GM12878 (cell line): ENCODE measurements around the gene CENPQ. TPM values are rescaled to one million over a fixed set of nuclear protein-coding genes. Genes with fewer than 3 reads are reported as not detected.

Source experiments
- ATAC-seq: fragments of 200-7000 bp; cut with Tn5 transposase; 3 replicates; pipeline ENCODE4 v1.9.1; 2020; ENCODE audit warnings: mild to moderate bottlenecking, moderate library complexity
- BruUV-seq: library from RNA; stranded (reverse); fragments of 400-500 nt; replicated peaks from 2 replicates; lab custom pipeline; 2021; lab: Mats Ljungman, UMichigan
- CTCF ChIA-PET: fragments of 300-600 bp; sonication (Branson Sonifier 250); formaldehyde crosslinking; extraction: SDS; loops from one replicate; lab custom pipeline; 2021; ENCODE audit warnings: inconsistent platforms; lab: Yijun Ruan, JAX
- POLR2A ChIA-PET: fragments of 350-600 bp; formaldehyde crosslinking; extraction: SDS; loops from one replicate; lab custom pipeline; 2021; ENCODE audit warnings: inconsistent platforms; lab: Charles Lee
- RAD21 ChIA-PET: fragments of 300-600 bp; sonication (Branson Sonifier 250); formaldehyde crosslinking; loops from one replicate; lab custom pipeline; 2023; ENCODE audit warnings: antibody characterized with exemption; ENCODE audit not compliant: unreplicated experiment; lab: Charles Lee
- SMC1A ChIA-PET: fragments of 300-600 bp; sonication (Branson Sonifier 250); formaldehyde crosslinking; loops from one replicate; lab custom pipeline; 2023; ENCODE audit not compliant: unreplicated experiment, uncharacterized antibody; lab: Charles Lee
- DNase-seq: peaks from one replicate; pipeline ENCODE4 v3.0.0-alpha.2; 2011; ENCODE audit warnings: low read depth, low spot score
- FAIRE-seq: peaks from 3 replicates; lab custom pipeline; 2011; peaks lifted over from hg19 to GRCh38; lab: Jason Lieb, UNC
- H2AFZ ChIP-seq: 2 replicates; pipeline ENCODE4 v1.6.0; 2011; ENCODE audit warnings: low read depth, low read length, control low read depth; ENCODE audit not compliant: control insufficient read depth
- H3K27ac ChIP-seq: 2 replicates; pipeline ENCODE4 v1.5.1; 2011; ENCODE audit warnings: control low read depth; ENCODE audit not compliant: control insufficient read depth, insufficient read depth
- H3K27me3 ChIP-seq, 2 experiments: replicated peaks in 1 of 2; 2 replicates each; pipeline versions ENCODE4 v1.6.0 to v1.6.1; 2011; ENCODE audit warnings: low read length in 1 of 2; ENCODE audit not compliant: control insufficient read depth in 2 of 2, insufficient read depth in 2 of 2
- H3K36me3 ChIP-seq, 2 experiments: 2 replicates each; pipeline ENCODE4 v1.5.1; 2011; ENCODE audit warnings: low read length in 1 of 2; ENCODE audit not compliant: control insufficient read depth in 2 of 2, insufficient read depth in 2 of 2
- H3K4me1 ChIP-seq: 2 replicates; pipeline ENCODE4 v1.6.1; 2011; ENCODE audit warnings: mild to moderate bottlenecking, low read length, moderate library complexity, mixed read lengths; ENCODE audit not compliant: control insufficient read depth, insufficient read depth
- H3K4me2 ChIP-seq: 2 replicates; pipeline ENCODE4 v1.6.0; 2011; ENCODE audit warnings: control low read depth; ENCODE audit not compliant: control insufficient read depth, insufficient read depth
- H3K4me3 ChIP-seq: fragments of 200-600 bp; sonication (generic); 2 replicates; pipeline ENCODE4 v1.5.1; 2016
- H3K79me2 ChIP-seq: 2 replicates; pipeline ENCODE4 v1.6.0; 2011; ENCODE audit warnings: low read length; ENCODE audit not compliant: control insufficient read depth, insufficient read depth
- H3K9ac ChIP-seq: 2 replicates; pipeline ENCODE4 v1.8.0; 2011; ENCODE audit warnings: low read length, control low read depth, mixed read lengths; ENCODE audit not compliant: control insufficient read depth, insufficient read depth
- H3K9me3 ChIP-seq: replicated peaks from 3 replicates; pipeline ENCODE4 v1.5.1; 2011; ENCODE audit warnings: mild to moderate bottlenecking, low read length; ENCODE audit not compliant: control insufficient read depth, insufficient read depth
- H4K20me1 ChIP-seq: 2 replicates; pipeline ENCODE4 v1.6.0; 2011; ENCODE audit not compliant: control insufficient read depth, insufficient read depth
- CEBPB ChIP-seq, 2 experiments: fragments of 150-350 bp in 1 of 2; IDR thresholded peaks; 2 replicates each; pipeline ENCODE4 v1.6.1; 2012 to 2014; ENCODE audit warnings: low read depth in 2 of 2, low read length in 2 of 2, borderline replicate concordance in 1 of 2, inconsistent platforms in 1 of 2
- ETV6 ChIP-seq, 2 experiments: fragments of 450-650 bp in 1 of 2; IDR thresholded peaks in 1 of 2; conservative IDR thresholded peaks in 1 of 2; 2 replicates each; pipeline ENCODE4 v1.6.1; 2014; ENCODE audit warnings: antibody characterized with exemption in 1 of 2, borderline replicate concordance in 1 of 2, low read depth in 1 of 2, mild to moderate bottlenecking in 1 of 2, moderate library complexity in 1 of 2
- LARP7 ChIP-seq: fragments of 450-650 bp; IDR thresholded peaks from 2 replicates; pipeline ENCODE4 v1.6.1; 2017; ENCODE audit warnings: mild to moderate bottlenecking
- MTA3 ChIP-seq: IDR thresholded peaks from 2 replicates; pipeline ENCODE4 v1.6.1; 2012; ENCODE audit warnings: low read length, inconsistent platforms, borderline replicate concordance
- NFXL1 ChIP-seq: fragments of 450-650 bp; IDR thresholded peaks from 2 replicates; pipeline ENCODE4 v1.6.1; 2017; ENCODE audit warnings: antibody characterized with exemption, mild to moderate bottlenecking, borderline replicate concordance
- NFYB ChIP-seq: IDR thresholded peaks from 2 replicates; pipeline ENCODE4 v1.6.1; 2011; ENCODE audit warnings: low read depth, mild to moderate bottlenecking, low read length, improper control_type of control experiment, moderate library complexity; ENCODE audit not compliant: insufficient read depth
- PAX8 ChIP-seq: fragments of 450-650 bp; IDR thresholded peaks from 2 replicates; pipeline ENCODE4 v1.6.1; 2017; ENCODE audit warnings: mild to moderate bottlenecking, moderate library complexity
- RBBP5 ChIP-seq: fragments of 200-600 bp; sonication (generic); conservative IDR thresholded peaks from 2 replicates; pipeline ENCODE4 v1.6.1; 2016
- SMAD1 ChIP-seq: fragments of 450-650 bp; IDR thresholded peaks from 2 replicates; pipeline ENCODE4 v1.6.1; 2018; ENCODE audit warnings: mild to moderate bottlenecking, low read depth; ENCODE audit not compliant: partially characterized antibody
- SREBF2 ChIP-seq: IDR thresholded peaks from 2 replicates; pipeline ENCODE4 v1.6.1; 2012; ENCODE audit warnings: mild to moderate bottlenecking, low read length
- SRF ChIP-seq, 2 experiments: IDR thresholded peaks; 2 replicates each; pipeline ENCODE4 v1.6.1; 2011; ENCODE audit warnings: low read depth in 2 of 2, low read length in 2 of 2, mild to moderate bottlenecking in 1 of 2, moderate library complexity in 1 of 2
- SUZ12 ChIP-seq: fragments of 200-600 bp; sonication (generic); IDR thresholded peaks from one replicate; pipeline ENCODE4 v1.6.1; 2018; ENCODE audit warnings: antibody characterized with exemption, mild to moderate bottlenecking; ENCODE audit not compliant: unreplicated experiment
- WGBS: methylation state at CpG from one replicate; pipeline ENCODE4 v1.1.6; 2016; ENCODE audit warnings: low lambda C conversion rate; ENCODE audit not compliant: insufficient replicate concordance, insufficient coverage; ENCODE audit errors: missing lambda C conversion rate; 5-methylcytosine and 5-hydroxymethylcytosine counted together
- in situ Hi-C: fragments of 300-500 bp; cut with MboI; formaldehyde crosslinking; loops from 9 replicates; pipeline ENCODE4 v1.14.3; 2018; ENCODE audit warnings: mixed read lengths
- intact Hi-C: fragments of 100-400 bp; cut with micrococcal nuclease; formaldehyde crosslinking; loops from one replicate; pipeline ENCODE4 v1.14.2; 2022; ENCODE audit not compliant: unreplicated experiment
- polyA plus RNA-seq, 11 experiments: library from polyadenylated mRNA; depleted of rRNA in 4 of 11; unstranded in 6 of 11; stranded (reverse) in 5 of 11; fragments of >200 nt; fragmentation: Nextera tagmentation in 4 of 11; fragmentation: Illumina TruSeq in 1 of 11; extraction: Ambion mirVana in 4 of 11; extraction: Trizol in 1 of 11; gene quantifications; 1 replicate in 1 of 11; 2 replicates in 10 of 11; pipeline versions ENCODE4 v1.2.1 to v1.2.3, GENCODE V29; 2011 to 2016; ENCODE audit warnings: inconsistent platforms in 2 of 11, missing spikeins in 2 of 11, low read depth in 1 of 11
- total RNA-seq, 4 experiments: library from RNA; depleted of rRNA in 3 of 4; stranded (reverse); fragments of >200 nt in 3 of 4; fragmentation: Illumina TruSeq in 1 of 4; extraction: Trizol in 1 of 4; gene quantifications; 2 replicates each; pipeline versions ENCODE4 v1.2.1 to v1.2.3, GENCODE V29; 2013 to 2021
- TF ChIP-seq, protein P1 (sequence below): fragments of 450-650 bp; IDR thresholded peaks from 2 replicates; pipeline ENCODE4 v1.6.1; 2017; ENCODE audit warnings: borderline replicate concordance
- TF ChIP-seq, protein P2 (sequence below), 3 experiments: IDR thresholded peaks in 2 of 3; conservative IDR thresholded peaks in 1 of 3; 2 replicates each; pipeline ENCODE4 v1.5.1; 2011; ENCODE audit warnings: low read depth in 3 of 3, low read length in 3 of 3, mild to moderate bottlenecking in 3 of 3, control low read depth in 2 of 3, moderate library complexity in 2 of 3, inconsistent platforms in 1 of 3, mixed read lengths in 1 of 3; ENCODE audit not compliant: control insufficient read depth in 2 of 3, insufficient read depth in 1 of 3; ENCODE audit errors: extremely low read depth in 1 of 3
- TF ChIP-seq, protein P3 (sequence below): fragments of 450-650 bp; IDR thresholded peaks from 2 replicates; pipeline ENCODE4 v1.6.1; 2017; ENCODE audit warnings: low read depth, mild to moderate bottlenecking, moderate library complexity

CENPQ gene
- total and polyA plus RNA-seq, 10 of the 15 experiments (the other 5 are each of a cell fraction or from before 2014, with no cell fraction given): 7.4 to 34.2 (median 17.8) TPM

DNA sequence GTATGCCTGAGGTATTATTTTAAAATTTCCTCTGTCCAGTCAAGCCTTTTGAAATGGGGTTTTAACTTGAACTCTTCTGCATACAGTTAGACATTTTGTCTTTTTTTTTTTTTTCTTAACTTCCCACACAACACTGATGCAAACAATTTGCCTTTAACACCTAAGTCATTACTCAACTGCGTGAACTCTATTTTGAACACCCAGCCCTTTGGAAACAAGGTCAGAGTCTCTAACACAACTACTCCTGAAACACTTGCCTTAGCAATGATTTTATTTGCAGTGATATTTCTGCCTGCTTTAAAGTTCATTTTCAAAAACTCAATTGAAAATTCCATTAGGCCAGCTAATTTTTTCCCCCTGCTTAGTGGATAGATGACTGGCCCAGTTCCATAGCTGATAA is 60.7 kb downstream of the CENPQ start:
- ChIA-PET RAD21 (no interaction called here), POLR2A (no interaction called here), CTCF (interaction anchor here (0.8 to 1.6 kb wide), 2 partner anchors 82 to 327 kb away, joined by 3 read pairs; no protein-coding TSS in a partner anchor), SMC1A (interaction anchor here (1.1 kb wide), 1 partner anchor 11 kb away, joined by 3 read pairs; no protein-coding TSS in a partner anchor)
- H3K27ac ChIP-seq: no peak overlapping the region
- no peaks in the 10 kb centered on the region for H3K4me1 ChIP-seq
- no peak overlapping the region for H3K4me2 ChIP-seq
- 86% methylated on average over 1 of the region's 1 CpG for WGBS
- H3K79me2 ChIP-seq: no peaks in the 10 kb centered on the region
- no peak overlapping the region for H2AFZ ChIP-seq
- H3K9me3 ChIP-seq: no peaks in the 10 kb centered on the region
- intact Hi-C loops (no loop called here), in situ Hi-C loops (no loop called here)
- no peak overlapping the region for H3K4me3 ChIP-seq
- H4K20me1 ChIP-seq: no peaks in the 10 kb centered on the region
- BruUV-seq: no TSS peak
- no peaks in the 10 kb centered on the region for H3K36me3 ChIP-seq
- no peaks in the 10 kb centered on the region for H3K27me3 ChIP-seq
- DNase-seq (no peak), ATAC-seq (no peak), FAIRE-seq (no peak)
- H3K9ac ChIP-seq: no peak overlapping the region
- TF ChIP-seq MTA3 (no peak), CEBPB (IDR thresholded peaks at IDR 0.05; ENCODE audit: borderline replicate concordance in 1 of 2, low read depth in 2 of 2, low read length in 2 of 2) (no peak), SREBF2 (no peak), SMAD1 (no peak), LARP7 (no peak), PAX8 (no peak), SRF (IDR thresholded peaks at IDR 0.05; ENCODE audit: low read depth in 2 of 2, low read length in 2 of 2) (no peak), RBBP5 (no peak), ETV6 (conservative IDR thresholded peaks at IDR 0.05 in 1 of 2, IDR thresholded peaks at IDR 0.05 in 1 of 2; ENCODE audit: borderline replicate concordance in 1 of 2, low read depth in 1 of 2) (no peak), NFYB (no peak), SUZ12 (no peak), NFXL1 (no peak)
- TF ChIP-seq, protein P1, sequence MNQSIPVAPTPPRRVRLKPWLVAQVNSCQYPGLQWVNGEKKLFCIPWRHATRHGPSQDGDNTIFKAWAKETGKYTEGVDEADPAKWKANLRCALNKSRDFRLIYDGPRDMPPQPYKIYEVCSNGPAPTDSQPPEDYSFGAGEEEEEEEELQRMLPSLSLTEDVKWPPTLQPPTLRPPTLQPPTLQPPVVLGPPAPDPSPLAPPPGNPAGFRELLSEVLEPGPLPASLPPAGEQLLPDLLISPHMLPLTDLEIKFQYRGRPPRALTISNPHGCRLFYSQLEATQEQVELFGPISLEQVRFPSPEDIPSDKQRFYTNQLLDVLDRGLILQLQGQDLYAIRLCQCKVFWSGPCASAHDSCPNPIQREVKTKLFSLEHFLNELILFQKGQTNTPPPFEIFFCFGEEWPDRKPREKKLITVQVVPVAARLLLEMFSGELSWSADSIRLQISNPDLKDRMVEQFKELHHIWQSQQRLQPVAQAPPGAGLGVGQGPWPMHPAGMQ: no peak
- TF ChIP-seq, protein P2, sequence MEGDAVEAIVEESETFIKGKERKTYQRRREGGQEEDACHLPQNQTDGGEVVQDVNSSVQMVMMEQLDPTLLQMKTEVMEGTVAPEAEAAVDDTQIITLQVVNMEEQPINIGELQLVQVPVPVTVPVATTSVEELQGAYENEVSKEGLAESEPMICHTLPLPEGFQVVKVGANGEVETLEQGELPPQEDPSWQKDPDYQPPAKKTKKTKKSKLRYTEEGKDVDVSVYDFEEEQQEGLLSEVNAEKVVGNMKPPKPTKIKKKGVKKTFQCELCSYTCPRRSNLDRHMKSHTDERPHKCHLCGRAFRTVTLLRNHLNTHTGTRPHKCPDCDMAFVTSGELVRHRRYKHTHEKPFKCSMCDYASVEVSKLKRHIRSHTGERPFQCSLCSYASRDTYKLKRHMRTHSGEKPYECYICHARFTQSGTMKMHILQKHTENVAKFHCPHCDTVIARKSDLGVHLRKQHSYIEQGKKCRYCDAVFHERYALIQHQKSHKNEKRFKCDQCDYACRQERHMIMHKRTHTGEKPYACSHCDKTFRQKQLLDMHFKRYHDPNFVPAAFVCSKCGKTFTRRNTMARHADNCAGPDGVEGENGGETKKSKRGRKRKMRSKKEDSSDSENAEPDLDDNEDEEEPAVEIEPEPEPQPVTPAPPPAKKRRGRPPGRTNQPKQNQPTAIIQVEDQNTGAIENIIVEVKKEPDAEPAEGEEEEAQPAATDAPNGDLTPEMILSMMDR (IDR thresholded peaks at IDR 0.05 in 2 of 3, conservative IDR thresholded peaks at IDR 0.05 in 1 of 3; ENCODE audit: control insufficient read depth in 2 of 3, extremely low read depth in 1 of 3, insufficient read depth in 1 of 3, low read depth in 3 of 3, low read length in 3 of 3): no peak
- TF ChIP-seq, protein P3, sequence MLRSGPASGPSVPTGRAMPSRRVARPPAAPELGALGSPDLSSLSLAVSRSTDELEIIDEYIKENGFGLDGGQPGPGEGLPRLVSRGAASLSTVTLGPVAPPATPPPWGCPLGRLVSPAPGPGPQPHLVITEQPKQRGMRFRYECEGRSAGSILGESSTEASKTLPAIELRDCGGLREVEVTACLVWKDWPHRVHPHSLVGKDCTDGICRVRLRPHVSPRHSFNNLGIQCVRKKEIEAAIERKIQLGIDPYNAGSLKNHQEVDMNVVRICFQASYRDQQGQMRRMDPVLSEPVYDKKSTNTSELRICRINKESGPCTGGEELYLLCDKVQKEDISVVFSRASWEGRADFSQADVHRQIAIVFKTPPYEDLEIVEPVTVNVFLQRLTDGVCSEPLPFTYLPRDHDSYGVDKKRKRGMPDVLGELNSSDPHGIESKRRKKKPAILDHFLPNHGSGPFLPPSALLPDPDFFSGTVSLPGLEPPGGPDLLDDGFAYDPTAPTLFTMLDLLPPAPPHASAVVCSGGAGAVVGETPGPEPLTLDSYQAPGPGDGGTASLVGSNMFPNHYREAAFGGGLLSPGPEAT: no peak
